Measurements from ENCODE around the gene RFX3.

The RFX3 gene

GRCh38 chr9:3415906-3416305 is 109.9 kb downstream of the RFX3 start:
- no peak for DNase-seq

- no peak for DNase-seq
These were observed 111.8 kb downstream of the RFX3 start for GRCh38 chr9:3413984-3414383.

GRCh38 chr9:3410461-3410860 is 115.3 kb downstream of the RFX3 start:
- no peak for DNase-seq

DNA sequence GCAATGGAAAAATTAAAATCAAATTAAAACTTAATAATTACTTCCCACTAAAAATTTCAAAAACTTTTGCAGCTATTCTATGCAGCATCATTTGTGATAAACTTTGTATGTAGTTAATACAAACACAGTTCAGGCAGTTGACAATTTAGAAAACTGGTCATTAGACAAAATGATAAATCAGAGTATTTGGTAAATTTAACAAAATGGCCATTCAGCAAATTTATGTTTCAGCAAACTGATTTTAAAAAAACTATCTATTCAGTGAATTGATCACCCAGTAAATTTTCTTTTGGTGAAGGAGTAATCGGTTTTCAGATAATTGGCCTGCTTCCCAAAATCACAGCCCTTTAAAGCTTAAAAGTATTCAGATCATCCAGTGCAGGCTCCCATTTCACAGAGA is 116.3 kb downstream of the RFX3 start:
- no peak for DNase-seq

GRCh38 chr9:3403315-3403714 is 122.5 kb downstream of the RFX3 start:
- no peak for DNase-seq

DNA sequence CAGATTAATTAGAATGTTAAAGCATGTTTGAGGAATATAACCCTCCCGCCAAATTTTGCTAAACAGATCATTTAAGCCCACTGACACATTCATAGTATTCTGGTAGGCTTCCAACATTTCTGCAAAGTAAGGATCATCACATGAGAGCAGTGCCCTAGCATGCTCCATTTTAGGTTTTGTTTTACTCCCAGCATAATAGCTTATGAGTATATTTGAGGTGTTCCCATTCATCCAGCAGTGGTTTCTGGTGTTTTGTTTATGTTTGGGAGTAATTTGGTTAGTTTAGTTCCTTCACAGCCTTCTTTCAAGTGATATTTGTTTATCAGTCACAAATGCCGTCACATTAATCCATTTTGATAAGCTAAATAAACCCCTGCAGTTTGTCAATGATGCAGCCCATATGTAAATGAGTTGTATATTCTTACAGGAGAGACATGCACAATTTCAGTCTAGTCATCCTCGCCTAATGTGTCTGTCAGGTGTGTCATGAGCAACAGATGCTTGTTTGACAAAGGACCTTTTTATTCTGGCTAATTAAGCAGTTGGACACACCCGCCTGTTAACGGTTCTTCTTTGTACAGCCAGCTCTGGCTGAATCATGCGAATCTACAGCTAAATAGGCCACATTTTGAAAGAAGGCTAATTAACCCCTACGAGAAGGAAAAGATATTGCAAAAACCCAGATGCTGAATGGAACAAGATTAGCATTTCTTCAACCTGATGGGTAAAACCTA is 124.4 kb downstream of the RFX3 start:
- peak; percentile 45 for DNase-seq

DNA sequence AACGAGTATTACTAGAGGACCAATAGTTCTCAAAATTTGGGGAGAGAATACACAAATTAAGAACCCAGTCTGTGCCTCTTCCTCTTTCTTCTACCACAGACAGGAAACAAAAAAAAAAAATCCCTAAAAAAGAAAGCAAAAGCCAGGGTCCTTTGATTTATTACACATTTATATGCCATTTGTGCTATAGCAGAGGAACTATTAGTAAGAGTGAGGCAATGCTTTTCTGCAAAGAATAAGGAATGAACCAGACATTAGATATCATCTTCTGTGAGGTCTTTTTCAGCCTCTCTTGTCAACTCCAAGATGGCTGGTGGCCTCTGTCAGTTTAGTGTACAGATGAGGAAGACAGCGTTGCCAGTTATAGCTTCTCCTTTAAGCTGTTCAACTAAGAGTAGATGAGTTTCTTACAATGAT is 127.6 kb downstream of the RFX3 start:
- DNase-seq, result no peak

DNA sequence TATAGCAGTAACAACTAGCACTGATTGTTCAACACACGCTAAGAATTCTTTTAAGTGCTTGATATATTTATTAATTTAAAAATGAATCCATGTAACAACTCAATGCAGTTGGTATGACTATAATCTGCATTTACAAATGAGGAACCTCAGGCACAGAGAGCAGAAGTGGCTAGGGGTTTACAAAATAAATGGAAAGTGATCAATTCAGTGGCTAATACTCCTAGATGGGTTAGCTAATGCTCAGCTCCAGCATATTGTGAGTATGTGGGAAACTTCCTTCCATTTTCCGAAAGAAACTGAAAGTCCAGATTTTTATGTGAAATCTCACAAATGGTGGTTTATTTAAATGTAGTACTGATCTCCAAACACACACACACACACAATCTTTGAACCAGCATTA is 128.0 kb downstream of the RFX3 start:
- DNase-seq, result no peak

DNA sequence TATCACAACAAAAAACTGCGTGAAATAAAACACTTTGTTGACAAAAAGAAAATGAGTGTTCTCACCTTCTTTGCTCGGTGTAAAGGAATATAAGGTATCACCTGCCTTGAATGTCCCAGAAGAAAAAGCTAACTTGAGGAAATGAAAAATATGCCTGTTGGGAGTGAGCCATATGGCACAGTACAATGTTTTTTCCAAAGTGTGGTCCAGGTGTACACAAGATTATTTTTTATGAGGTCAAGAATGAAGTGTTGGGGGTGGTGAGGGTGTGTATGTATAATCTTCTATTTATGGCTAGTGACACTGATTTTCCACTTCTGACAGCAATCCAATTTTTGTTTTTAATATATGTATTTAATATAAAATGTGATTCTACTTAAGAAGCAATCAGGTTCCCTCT is 134.4 kb downstream of the RFX3 start:
- DNase-seq, result no peak

GRCh38 chr9:3386753-3387152 is 139.0 kb downstream of the RFX3 start:
- no peak for DNase-seq

- no peak for DNase-seq
These were observed 139.9 kb downstream of the RFX3 start for GRCh38 chr9:3385871-3386270.

- no peak for DNase-seq
These were observed 154.0 kb downstream of the RFX3 start for GRCh38 chr9:3371842-3372241.

- DNase-seq, result no peak
These were observed 155.1 kb downstream of the RFX3 start for GRCh38 chr9:3370715-3371114.

- no peak for DNase-seq
These were observed 158.6 kb downstream of the RFX3 start for GRCh38 chr9:3367185-3367584.

GRCh38 chr9:3361689-3362392 is 164.0 kb downstream of the RFX3 start:
- no peak for DNase-seq

DNA sequence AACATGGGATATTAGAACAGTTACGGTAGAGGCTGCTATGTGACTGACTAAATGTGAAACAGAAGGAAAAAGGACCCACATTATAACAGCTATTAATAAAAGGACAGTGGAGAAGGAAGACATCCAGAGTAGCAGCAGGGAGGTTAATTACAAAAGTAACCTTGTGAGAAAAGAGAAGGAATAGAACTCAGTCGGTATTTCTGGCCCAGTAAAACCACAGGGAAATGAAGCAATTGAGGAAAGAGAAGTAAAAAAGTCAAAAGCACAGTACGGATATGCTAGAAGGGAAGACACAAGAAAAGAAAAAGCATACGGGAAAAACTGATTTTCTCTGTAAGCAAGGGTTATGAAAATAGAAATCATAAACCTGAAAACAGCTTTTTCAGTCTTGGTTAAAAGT is 164.7 kb downstream of the RFX3 start:
- DNase-seq, result no peak

DNA sequence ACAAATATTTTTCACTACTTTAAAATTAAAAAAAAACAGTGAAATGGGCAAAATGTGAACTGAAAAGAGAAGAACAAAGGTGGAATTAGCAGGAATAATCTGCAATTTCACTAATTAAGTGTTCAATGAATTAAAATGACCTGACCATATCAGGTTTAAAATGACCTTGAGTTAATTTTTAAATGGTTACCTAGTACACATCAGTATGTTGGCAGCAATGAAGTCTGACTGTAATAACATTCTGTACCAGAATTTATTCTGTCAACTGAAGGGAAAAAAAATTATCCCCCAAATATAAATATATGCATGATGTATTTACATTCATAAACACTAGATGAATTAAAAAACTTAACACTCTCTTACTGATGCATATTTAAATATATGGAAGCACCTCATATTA is 165.6 kb downstream of the RFX3 start:
- DNase-seq, result no peak

- no peak for DNase-seq
These were observed 166.0 kb downstream of the RFX3 start for GRCh38 chr9:3359778-3360177.

DNA sequence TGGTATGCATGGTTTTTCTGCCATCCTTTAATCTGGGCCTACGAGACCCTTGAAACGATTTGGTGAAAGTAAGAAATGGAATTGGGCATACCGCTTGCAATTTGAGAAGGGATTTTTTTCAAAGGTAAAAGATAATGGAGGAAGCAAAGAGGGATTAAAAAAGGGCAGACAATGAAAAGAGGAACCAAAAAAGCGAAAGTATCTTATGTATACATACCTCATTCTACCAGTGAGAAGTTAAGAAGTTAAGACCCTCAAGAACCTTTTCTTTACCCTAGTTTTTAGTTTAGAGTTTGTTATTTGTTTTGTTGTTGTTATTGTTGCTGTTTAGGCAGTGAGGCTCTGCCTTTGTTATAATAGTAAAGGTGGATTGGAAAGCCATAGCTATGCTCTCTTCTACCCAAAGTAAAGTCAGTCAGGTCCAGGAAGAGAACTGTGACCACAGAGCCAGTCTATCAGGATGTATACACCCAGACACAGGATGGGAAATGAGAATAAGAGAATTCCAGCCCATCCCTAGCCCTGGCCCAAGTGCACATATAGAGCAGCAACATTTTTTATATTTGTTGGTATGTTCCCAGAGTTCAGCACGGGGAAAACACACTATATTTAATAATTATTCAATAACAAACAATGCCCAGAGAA is 166.6 kb downstream of the RFX3 start:
- DNase-seq, result no peak

- DNase-seq, result no peak
These were observed 177.6 kb downstream of the RFX3 start for GRCh38 chr9:3348169-3348568.

DNA sequence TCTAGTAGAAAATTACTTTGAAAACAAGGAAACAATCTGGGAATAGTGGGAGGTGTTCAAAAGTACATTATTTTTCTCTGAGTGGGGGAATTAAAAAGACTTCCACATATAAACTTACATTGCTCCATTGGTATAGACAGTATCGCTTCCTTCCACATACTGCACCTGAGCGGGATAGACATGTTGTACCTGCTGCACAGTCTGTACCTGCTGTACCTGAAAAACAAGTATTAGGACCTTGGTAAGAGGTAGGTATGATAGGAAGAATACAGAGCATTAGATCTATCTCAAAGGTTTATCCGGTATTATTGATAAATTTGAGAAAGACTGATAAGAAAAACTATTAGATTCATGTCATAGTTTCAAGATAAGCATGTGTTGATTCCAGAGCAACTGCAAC is 179.3 kb downstream of the RFX3 start:
- no peak for DNase-seq

DNA sequence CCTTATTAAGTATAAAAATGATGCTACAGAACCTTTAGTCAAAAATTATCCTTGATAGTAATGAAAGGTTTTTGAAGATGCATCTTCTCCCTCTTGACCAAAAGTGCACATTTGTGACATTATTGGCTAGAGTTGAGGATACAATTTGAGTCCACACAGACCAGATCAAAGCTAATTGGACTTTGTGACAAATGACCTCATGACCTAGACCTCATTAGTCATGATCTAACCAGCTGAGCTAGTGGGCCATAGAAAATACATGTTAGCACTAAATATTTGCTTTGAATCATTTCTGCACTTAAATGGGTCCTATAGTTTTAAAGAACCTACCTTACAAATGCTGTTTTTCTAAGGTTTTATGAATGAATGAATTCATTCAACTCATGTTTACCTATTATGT is 182.1 kb downstream of the RFX3 start:
- no peak for DNase-seq

DNA sequence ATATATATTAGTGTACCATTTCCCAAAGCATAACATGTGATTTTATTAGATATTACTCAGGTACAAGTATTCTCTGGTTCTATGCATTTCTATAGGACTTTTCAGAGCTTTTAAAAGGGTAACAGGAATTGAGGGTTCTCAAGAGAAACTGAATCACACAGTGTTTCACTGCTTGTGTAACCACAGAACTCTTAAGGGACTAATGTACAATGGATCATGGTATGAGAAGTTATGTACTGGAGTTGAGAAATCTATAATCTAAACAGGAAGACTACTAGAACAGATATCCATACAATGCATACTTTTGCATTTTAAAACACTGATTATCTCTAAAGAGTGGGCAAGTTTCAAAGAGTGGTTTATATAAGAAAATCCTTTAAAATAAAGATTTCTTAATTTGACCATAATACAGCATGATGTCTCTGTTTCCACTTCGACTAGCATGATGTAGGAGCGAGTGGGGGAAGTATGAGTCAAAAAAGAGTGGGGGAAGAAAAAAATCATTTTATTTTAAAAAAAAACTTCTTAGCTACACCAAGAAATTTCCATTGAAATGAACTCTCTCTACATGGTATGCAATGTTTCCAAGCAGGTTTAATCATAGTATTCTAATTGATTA is 183.5 kb downstream of the RFX3 start:
- DNase-seq, result no peak

Measured in NCI-H1417 treated with DMSO at 0.1 percent for 48 hours (cell line).